Glomerular endothelial cell (primary cell): ENCODE measurements around the gene EHMT1. TPM values are rescaled to one million over a fixed set of nuclear protein-coding genes. Genes with fewer than 3 reads are reported as not detected.
"Not testable (repeated sequence)": the region's sequence is repeated elsewhere in the genome, so short reads cannot be mapped to it uniquely, and the experiment has no call there.

Experiments
- DNase-seq: peaks from one replicate; pipeline ENCODE4 v3.0.0-alpha.2; 2011; ENCODE audit warnings: low read depth, low spot score; ENCODE audit errors: extremely low read depth
- total RNA-seq: library from RNA; depleted of rRNA; stranded (reverse); fragments of >200 nt; gene quantifications from 2 replicates; pipeline ENCODE4 v1.2.3, GENCODE V29; 2015

EHMT1 gene
- total RNA-seq, 1 donor from 2014 or later = 96.9 TPM

- no peak for DNase-seq
Observed at GRCh38 chr9:137880160-137880975, 261.6 kb downstream of the EHMT1 start.

- no peak for DNase-seq
Observed at GRCh38 chr9:137880976-137881530, 262.2 kb downstream of the EHMT1 start.

- DNase-seq = no peak
Observed at GRCh38 chr9:137881591-137882505, 263.0 kb downstream of the EHMT1 start.

GRCh38 chr9:137882506-137882821, 263.7 kb downstream of the EHMT1 start:
- no peak for DNase-seq

GRCh38 chr9:137883977-137884376, 265.2 kb downstream of the EHMT1 start:
- not testable (repeated sequence) for DNase-seq

GRCh38 chr9:137884547-137884946, 265.7 kb downstream of the EHMT1 start:
- not testable (repeated sequence) for DNase-seq

- not testable (repeated sequence) for DNase-seq
Observed at GRCh38 chr9:137885121-137885520, 266.3 kb downstream of the EHMT1 start.

Other genes with a start within 250 kb of the EHMT1 start
- 20.9 and 32.6 TPM in 2 replicates for gene EXD3, start 195.8 kb upstream of the EHMT1 start, total RNA-seq
- gene NOXA1, start 195.6 kb upstream of the EHMT1 start, total RNA-seq = 1.2 and 1.7 TPM in 2 replicates
- gene ENTPD8, start 177.6 kb upstream of the EHMT1 start, total RNA-seq = 0.10 and 0.18 TPM in 2 replicates
- 53.7 and 74.7 TPM in 2 replicates for gene NSMF, start 159.7 kb upstream of the EHMT1 start, total RNA-seq
- 2.4 and 2.8 TPM in 2 replicates for gene PNPLA7, start 68.6 kb upstream of the EHMT1 start, total RNA-seq
- gene MRPL41, start 67.1 kb upstream of the EHMT1 start, total RNA-seq = 74.2 and 86.0 TPM in 2 replicates
- gene DPH7, start 40.1 kb upstream of the EHMT1 start, total RNA-seq = 31.9 and 38.3 TPM in 2 replicates
- gene ZMYND19, start 28.5 kb upstream of the EHMT1 start, total RNA-seq = 30.2 and 31.2 TPM in 2 replicates
- 36.8 and 49.8 TPM in 2 replicates for gene ARRDC1, start 13.3 kb upstream of the EHMT1 start, total RNA-seq